ENCODE measurements around the gene TNIK. TPM values are rescaled to one million over a fixed set of nuclear protein-coding genes. Genes with fewer than 3 reads are reported as not detected.
"Not testable (repeated sequence)": the region's sequence is repeated elsewhere in the genome, so short reads cannot be mapped to it uniquely, and the experiment has no call there.

The TNIK gene
- total RNA-seq, 1 donor from 2014 or later = 38.1 TPM

DNA sequence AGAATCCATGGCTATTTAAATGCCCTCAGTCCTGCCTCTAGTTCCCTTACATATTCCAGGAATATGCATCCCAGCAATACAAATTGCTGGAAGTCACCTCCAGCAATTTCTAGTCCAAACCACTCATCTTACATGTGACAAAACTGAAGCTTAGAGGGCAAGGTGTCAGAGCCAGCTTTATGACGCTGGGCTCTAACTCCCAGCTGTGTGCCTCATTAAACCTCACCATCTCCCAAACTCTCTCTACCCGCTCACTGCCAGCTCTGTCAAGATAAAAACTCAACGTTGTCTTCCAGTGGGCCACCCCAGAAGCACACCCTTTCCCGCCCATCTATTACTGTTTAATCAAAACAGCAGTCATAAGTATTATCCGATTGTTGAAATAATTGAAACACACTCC, 7.9 kb downstream of the TNIK start:
- no peaks in the 10 kb centered on the region for H3K9me3 Mint-ChIP-seq
- TF ChIP-seq, protein P1, sequence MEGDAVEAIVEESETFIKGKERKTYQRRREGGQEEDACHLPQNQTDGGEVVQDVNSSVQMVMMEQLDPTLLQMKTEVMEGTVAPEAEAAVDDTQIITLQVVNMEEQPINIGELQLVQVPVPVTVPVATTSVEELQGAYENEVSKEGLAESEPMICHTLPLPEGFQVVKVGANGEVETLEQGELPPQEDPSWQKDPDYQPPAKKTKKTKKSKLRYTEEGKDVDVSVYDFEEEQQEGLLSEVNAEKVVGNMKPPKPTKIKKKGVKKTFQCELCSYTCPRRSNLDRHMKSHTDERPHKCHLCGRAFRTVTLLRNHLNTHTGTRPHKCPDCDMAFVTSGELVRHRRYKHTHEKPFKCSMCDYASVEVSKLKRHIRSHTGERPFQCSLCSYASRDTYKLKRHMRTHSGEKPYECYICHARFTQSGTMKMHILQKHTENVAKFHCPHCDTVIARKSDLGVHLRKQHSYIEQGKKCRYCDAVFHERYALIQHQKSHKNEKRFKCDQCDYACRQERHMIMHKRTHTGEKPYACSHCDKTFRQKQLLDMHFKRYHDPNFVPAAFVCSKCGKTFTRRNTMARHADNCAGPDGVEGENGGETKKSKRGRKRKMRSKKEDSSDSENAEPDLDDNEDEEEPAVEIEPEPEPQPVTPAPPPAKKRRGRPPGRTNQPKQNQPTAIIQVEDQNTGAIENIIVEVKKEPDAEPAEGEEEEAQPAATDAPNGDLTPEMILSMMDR (conservative IDR thresholded peaks at IDR 0.05) = no peak
- peaks cover 15% of the 10 kb centered on the region for H3K4me1 Mint-ChIP-seq (ENCODE audit: unreplicated experiment)
- peaks cover 17% of the 10 kb centered on the region for H3K27me3 Mint-ChIP-seq
- DNase-seq (ENCODE audit: extremely low spot score, unreplicated experiment) = no peak
- H3K27ac Mint-ChIP-seq = no peak overlapping the region
- no peaks in the 10 kb centered on the region for H3K36me3 Mint-ChIP-seq
- no peak overlapping the region for H3K4me3 Mint-ChIP-seq

DNA sequence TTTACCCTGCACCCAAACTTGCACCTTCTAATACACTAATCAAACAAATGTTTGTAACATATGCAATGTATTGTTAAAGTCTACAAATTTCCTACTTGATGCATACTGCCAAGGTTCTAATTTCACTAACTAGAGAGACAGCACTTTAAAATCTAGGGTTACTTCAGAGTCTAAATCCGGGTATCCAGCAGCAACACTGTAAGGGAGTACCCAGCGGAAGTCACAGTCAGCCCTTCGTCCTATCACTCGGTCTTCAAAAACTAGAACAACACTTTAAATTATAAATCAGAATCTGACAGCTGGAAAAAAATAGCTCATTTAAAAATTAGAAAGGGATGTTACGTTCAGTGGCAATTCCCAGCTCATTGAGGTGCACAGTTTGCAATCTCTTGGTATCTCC, 8.3 kb downstream of the TNIK start:
- H3K27me3 Mint-ChIP-seq = peaks cover 13% of the 10 kb centered on the region
- no peaks in the 10 kb centered on the region for H3K9me3 Mint-ChIP-seq
- DNase-seq (ENCODE audit: extremely low spot score, unreplicated experiment) = no peak
- TF ChIP-seq, protein P1 (conservative IDR thresholded peaks at IDR 0.05) = no peak
- H3K27ac Mint-ChIP-seq = no peak overlapping the region
- H3K36me3 Mint-ChIP-seq = no peaks in the 10 kb centered on the region
- H3K4me1 Mint-ChIP-seq (ENCODE audit: unreplicated experiment) = peaks cover 11% of the 10 kb centered on the region
- H3K4me3 Mint-ChIP-seq = no peak overlapping the region

DNA sequence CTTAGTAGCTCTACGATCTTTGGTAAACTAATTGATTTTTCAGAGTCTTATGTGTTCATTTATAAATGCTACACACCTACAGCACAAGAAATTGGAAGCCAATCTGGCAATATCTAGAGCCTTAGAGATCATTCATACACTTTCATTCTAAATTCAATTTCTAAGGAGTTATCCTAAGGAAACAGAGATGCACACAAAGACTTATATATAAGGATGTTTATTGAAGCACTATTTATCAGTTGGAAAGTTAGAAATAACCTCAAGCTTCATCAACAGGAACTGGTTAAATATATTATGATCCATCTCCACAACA, 12.7 kb downstream of the TNIK start:
- DNase-seq (ENCODE audit: extremely low spot score, unreplicated experiment); H3K27ac Mint-ChIP-seq; H3K4me1 Mint-ChIP-seq (ENCODE audit: unreplicated experiment); H3K4me3 Mint-ChIP-seq; H3K36me3 Mint-ChIP-seq; H3K27me3 Mint-ChIP-seq; H3K9me3 Mint-ChIP-seq: not testable (repeated sequence)

DNA sequence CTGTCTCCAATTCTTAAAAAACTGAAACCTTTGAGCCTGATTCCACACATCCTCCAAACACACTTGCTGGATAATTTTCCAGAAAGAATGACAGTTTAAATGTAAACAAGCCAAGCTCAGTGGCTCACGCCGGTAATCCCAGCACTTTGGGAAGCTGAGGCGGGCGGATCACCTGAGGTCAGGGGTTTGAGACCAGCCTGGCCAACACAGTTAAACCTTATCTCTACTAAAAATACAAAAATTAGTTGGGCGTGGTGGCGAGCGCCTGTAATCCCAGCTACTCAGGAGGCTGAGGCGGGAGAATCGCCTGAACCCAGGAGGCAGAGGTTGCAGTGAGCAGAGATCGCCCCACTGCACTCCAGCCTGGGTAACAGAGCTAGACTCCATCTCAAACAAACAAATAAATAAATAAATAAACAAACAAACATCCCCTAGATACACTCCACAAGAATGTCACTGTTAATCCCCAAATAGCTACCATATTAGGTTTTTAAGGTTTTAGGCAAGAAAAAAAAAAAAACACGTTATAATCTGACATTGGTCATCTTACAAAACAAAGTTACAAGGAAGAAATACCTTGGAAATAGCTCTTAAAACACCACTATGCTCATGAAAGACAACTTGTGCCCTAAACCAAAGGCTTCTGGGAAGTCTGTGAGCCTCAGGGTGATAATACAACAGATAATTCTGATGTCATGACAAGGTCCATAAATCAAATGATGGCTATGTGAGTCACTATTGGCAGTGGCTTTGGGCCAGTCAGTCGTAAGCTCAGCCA, 13.2 kb downstream of the TNIK start:
- no peak overlapping the region for H3K27ac Mint-ChIP-seq
- H3K4me1 Mint-ChIP-seq (ENCODE audit: unreplicated experiment) = peaks cover 9% of the 10 kb centered on the region
- H3K27me3 Mint-ChIP-seq = no peaks in the 10 kb centered on the region

DNA sequence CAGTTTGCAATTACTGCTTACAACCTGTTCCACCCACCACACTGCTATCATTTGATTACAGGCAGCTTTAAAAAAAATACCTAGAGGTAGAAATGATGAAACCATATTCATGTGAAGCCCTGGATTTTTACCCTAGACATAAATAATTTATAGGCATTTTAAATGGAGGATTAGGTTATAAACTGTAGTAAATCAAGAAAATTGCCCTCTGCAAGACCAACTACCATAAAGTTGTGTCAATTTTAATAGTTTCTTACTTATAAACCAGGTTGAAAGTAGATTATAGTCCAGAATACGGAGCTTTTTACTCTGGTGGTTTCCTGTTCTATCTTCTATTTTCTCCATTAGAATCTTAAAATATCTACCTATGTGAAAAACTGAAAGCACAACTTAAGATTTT, 13.9 kb downstream of the TNIK start:
- Mint-ChIP-seq H3K27me3 (no peaks in the 10 kb centered on the region), H3K36me3 (no peaks in the 10 kb centered on the region), H3K9me3 (no peaks in the 10 kb centered on the region), H3K27ac (no peak overlapping the region), H3K4me3 (no peak overlapping the region), H3K4me1 (ENCODE audit: unreplicated experiment) (peaks cover 12% of the 10 kb centered on the region)
- TF ChIP-seq, protein P1 (conservative IDR thresholded peaks at IDR 0.05) = no peak
- DNase-seq (ENCODE audit: extremely low spot score, unreplicated experiment) = no peak

More for the DNA sequence above, 13.2 kb downstream of the TNIK start:
- DNase-seq (ENCODE audit: extremely low spot score, unreplicated experiment) = no peak
- no peak overlapping the region for H3K4me3 Mint-ChIP-seq
- TF ChIP-seq, protein P1 (conservative IDR thresholded peaks at IDR 0.05) = no peak
- H3K9me3 Mint-ChIP-seq = no peaks in the 10 kb centered on the region
- no peaks in the 10 kb centered on the region for H3K36me3 Mint-ChIP-seq

DNA sequence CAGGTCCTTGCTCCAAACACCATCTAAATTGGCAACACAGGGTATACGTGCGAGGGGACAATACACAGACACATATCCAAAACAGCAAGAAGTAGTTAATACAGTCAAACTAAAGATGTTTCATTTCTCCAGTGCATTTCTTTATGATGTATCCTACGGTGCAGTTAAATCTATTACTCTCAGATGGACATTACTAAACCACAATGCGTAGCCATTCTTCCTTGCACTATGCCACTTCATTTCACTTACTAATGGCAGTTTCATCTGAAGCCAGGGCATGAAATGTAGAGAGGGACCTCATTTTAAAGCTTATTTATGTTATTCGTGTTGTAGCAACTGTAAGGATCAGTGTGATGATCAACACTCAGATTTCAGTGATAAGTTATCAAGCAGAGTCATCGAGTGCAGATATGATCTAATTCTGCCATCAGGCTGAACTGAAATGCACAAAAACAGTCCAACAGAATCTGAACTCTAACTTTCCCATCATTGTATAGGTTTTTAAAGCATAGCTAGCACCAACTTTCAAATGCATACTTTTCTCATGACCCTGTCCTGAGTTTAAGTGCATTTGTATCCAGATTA, 14.5 kb downstream of the TNIK start:
- no peak for DNase-seq (ENCODE audit: extremely low spot score, unreplicated experiment)
- no peaks in the 10 kb centered on the region for H3K36me3 Mint-ChIP-seq
- no peaks in the 10 kb centered on the region for H3K9me3 Mint-ChIP-seq
- no peak overlapping the region for H3K4me3 Mint-ChIP-seq
- peaks cover 12% of the 10 kb centered on the region for H3K4me1 Mint-ChIP-seq (ENCODE audit: unreplicated experiment)
- no peak overlapping the region for H3K27ac Mint-ChIP-seq
- TF ChIP-seq, protein P1 (conservative IDR thresholded peaks at IDR 0.05) = no peak
- H3K27me3 Mint-ChIP-seq = no peaks in the 10 kb centered on the region
